WTC11 (cell line): ENCODE measurements around the gene PKLR.

Source experiments
- NR3C1 ChIP-seq: sonication (generic); formaldehyde crosslinking; conservative IDR thresholded peaks from 2 replicates; pipeline ENCODE4 v1.8.1; 2023; ENCODE audit warnings: low read depth, mild to moderate bottlenecking, missing genetic modification reagents
- SMAD3 ChIP-seq: sonication (generic); formaldehyde crosslinking; IDR thresholded peaks from 2 replicates; pipeline ENCODE4 v1.8.0; 2022; ENCODE audit warnings: missing genetic modification reagents, mild to moderate bottlenecking, borderline replicate concordance
- ZNF138 ChIP-seq: sonication (generic); formaldehyde crosslinking; conservative IDR thresholded peaks from 2 replicates; pipeline ENCODE4 v1.8.1; 2022; ENCODE audit warnings: mild to moderate bottlenecking, moderate library complexity, missing genetic modification reagents
- ZNF219 ChIP-seq: sonication (generic); formaldehyde crosslinking; IDR thresholded peaks from 2 replicates; pipeline ENCODE4 v1.8.0; 2023; ENCODE audit warnings: missing genetic modification reagents, mild to moderate bottlenecking, borderline replicate concordance
- ZNF263 ChIP-seq: sonication (generic); formaldehyde crosslinking; IDR thresholded peaks from 2 replicates; pipeline ENCODE4 v1.8.1; 2022; ENCODE audit warnings: low read depth, mild to moderate bottlenecking, moderate library complexity, missing genetic modification reagents
- ZNF396 ChIP-seq: fragments of 250-450 bp; sonication (Bioruptor Pico); IDR thresholded peaks from 2 replicates; pipeline ENCODE4 v1.8.0; 2021; ENCODE audit warnings: mild to moderate bottlenecking, moderate library complexity, borderline replicate concordance
- ZNF671 ChIP-seq: fragments of 250-450 bp; sonication (Bioruptor Pico); IDR thresholded peaks from 2 replicates; pipeline ENCODE4 v1.8.0; 2021; ENCODE audit warnings: mild to moderate bottlenecking
- TF ChIP-seq, protein P1 (sequence below): fragments of 200-600 bp; IDR thresholded peaks from 2 replicates; pipeline ENCODE4 v1.8.0; 2022; ENCODE audit warnings: antibody characterized with exemption
- TF ChIP-seq, protein P2 (sequence below): sonication (generic); formaldehyde crosslinking; IDR thresholded peaks from 2 replicates; pipeline ENCODE4 v1.8.1; 2022; ENCODE audit warnings: low read depth, mild to moderate bottlenecking, moderate library complexity, missing genetic modification reagents, borderline replicate concordance
- TF ChIP-seq, protein P3 (sequence below): sonication (generic); formaldehyde crosslinking; IDR thresholded peaks from 2 replicates; pipeline ENCODE4 v1.8.0; 2023; ENCODE audit warnings: mild to moderate bottlenecking, missing genetic modification reagents
- TF ChIP-seq, protein P4 (sequence below): sonication (generic); formaldehyde crosslinking; IDR thresholded peaks from 2 replicates; pipeline ENCODE4 v1.8.1; 2023; ENCODE audit warnings: mild to moderate bottlenecking, missing genetic modification reagents, moderate library complexity
- TF ChIP-seq, protein P5 (sequence below): sonication (generic); formaldehyde crosslinking; conservative IDR thresholded peaks from 2 replicates; pipeline ENCODE4 v1.8.1; 2023; ENCODE audit warnings: mild to moderate bottlenecking, low read depth, missing genetic modification reagents, moderate library complexity
- TF ChIP-seq, protein P6 (sequence below): sonication (generic); formaldehyde crosslinking; IDR thresholded peaks from 2 replicates; pipeline ENCODE4 v1.8.0; 2022; ENCODE audit warnings: mild to moderate bottlenecking, missing genetic modification reagents
- TF ChIP-seq, protein P7 (sequence below): sonication (generic); formaldehyde crosslinking; IDR thresholded peaks from 2 replicates; pipeline ENCODE4 v1.8.0; 2022; ENCODE audit warnings: mild to moderate bottlenecking, missing genetic modification reagents

DNA sequence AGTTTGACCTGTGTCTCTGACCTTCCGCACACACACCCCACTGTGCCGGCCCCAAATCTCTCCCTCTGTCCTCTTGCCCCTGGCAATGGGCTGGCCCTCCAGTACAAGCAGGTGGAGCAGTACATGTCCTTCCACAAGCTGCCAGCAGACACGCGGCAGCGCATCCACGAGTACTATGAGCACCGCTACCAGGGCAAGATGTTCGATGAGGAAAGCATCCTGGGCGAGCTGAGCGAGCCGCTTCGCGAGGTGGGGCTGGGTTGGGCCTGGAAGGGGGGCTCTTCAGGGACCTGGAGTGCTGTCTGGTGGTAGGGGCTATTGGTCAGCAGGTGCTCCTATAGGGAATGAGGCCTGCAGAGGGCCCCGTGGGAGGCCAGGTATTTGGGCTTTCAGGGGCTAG lies 16.2 kb downstream of the PKLR start:
- TF ChIP-seq, protein P1, sequence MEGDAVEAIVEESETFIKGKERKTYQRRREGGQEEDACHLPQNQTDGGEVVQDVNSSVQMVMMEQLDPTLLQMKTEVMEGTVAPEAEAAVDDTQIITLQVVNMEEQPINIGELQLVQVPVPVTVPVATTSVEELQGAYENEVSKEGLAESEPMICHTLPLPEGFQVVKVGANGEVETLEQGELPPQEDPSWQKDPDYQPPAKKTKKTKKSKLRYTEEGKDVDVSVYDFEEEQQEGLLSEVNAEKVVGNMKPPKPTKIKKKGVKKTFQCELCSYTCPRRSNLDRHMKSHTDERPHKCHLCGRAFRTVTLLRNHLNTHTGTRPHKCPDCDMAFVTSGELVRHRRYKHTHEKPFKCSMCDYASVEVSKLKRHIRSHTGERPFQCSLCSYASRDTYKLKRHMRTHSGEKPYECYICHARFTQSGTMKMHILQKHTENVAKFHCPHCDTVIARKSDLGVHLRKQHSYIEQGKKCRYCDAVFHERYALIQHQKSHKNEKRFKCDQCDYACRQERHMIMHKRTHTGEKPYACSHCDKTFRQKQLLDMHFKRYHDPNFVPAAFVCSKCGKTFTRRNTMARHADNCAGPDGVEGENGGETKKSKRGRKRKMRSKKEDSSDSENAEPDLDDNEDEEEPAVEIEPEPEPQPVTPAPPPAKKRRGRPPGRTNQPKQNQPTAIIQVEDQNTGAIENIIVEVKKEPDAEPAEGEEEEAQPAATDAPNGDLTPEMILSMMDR, result no peak
- TF ChIP-seq, protein P2, sequence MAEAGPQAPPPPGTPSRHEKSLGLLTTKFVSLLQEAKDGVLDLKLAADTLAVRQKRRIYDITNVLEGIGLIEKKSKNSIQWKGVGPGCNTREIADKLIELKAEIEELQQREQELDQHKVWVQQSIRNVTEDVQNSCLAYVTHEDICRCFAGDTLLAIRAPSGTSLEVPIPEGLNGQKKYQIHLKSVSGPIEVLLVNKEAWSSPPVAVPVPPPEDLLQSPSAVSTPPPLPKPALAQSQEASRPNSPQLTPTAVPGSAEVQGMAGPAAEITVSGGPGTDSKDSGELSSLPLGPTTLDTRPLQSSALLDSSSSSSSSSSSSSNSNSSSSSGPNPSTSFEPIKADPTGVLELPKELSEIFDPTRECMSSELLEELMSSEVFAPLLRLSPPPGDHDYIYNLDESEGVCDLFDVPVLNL (CRISPR knock-in tag), result no peak
- TF ChIP-seq SMAD3 (CRISPR knock-in tag) (no peak), ZNF138 (CRISPR knock-in tag) (no peak), ZNF396 (CRISPR knock-in tag) (no peak), ZNF263 (CRISPR knock-in tag) (no peak), ZNF219 (CRISPR knock-in tag) (no peak), NR3C1 (CRISPR knock-in tag) (no peak), ZNF671 (no peak)
- TF ChIP-seq, protein P3, sequence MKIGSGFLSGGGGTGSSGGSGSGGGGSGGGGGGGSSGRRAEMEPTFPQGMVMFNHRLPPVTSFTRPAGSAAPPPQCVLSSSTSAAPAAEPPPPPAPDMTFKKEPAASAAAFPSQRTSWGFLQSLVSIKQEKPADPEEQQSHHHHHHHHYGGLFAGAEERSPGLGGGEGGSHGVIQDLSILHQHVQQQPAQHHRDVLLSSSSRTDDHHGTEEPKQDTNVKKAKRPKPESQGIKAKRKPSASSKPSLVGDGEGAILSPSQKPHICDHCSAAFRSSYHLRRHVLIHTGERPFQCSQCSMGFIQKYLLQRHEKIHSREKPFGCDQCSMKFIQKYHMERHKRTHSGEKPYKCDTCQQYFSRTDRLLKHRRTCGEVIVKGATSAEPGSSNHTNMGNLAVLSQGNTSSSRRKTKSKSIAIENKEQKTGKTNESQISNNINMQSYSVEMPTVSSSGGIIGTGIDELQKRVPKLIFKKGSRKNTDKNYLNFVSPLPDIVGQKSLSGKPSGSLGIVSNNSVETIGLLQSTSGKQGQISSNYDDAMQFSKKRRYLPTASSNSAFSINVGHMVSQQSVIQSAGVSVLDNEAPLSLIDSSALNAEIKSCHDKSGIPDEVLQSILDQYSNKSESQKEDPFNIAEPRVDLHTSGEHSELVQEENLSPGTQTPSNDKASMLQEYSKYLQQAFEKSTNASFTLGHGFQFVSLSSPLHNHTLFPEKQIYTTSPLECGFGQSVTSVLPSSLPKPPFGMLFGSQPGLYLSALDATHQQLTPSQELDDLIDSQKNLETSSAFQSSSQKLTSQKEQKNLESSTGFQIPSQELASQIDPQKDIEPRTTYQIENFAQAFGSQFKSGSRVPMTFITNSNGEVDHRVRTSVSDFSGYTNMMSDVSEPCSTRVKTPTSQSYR (CRISPR knock-in tag), result no peak
- TF ChIP-seq, protein P4, sequence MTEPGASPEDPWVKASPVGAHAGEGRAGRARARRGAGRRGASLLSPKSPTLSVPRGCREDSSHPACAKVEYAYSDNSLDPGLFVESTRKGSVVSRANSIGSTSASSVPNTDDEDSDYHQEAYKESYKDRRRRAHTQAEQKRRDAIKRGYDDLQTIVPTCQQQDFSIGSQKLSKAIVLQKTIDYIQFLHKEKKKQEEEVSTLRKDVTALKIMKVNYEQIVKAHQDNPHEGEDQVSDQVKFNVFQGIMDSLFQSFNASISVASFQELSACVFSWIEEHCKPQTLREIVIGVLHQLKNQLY (CRISPR knock-in tag), result no peak
- TF ChIP-seq, protein P5, sequence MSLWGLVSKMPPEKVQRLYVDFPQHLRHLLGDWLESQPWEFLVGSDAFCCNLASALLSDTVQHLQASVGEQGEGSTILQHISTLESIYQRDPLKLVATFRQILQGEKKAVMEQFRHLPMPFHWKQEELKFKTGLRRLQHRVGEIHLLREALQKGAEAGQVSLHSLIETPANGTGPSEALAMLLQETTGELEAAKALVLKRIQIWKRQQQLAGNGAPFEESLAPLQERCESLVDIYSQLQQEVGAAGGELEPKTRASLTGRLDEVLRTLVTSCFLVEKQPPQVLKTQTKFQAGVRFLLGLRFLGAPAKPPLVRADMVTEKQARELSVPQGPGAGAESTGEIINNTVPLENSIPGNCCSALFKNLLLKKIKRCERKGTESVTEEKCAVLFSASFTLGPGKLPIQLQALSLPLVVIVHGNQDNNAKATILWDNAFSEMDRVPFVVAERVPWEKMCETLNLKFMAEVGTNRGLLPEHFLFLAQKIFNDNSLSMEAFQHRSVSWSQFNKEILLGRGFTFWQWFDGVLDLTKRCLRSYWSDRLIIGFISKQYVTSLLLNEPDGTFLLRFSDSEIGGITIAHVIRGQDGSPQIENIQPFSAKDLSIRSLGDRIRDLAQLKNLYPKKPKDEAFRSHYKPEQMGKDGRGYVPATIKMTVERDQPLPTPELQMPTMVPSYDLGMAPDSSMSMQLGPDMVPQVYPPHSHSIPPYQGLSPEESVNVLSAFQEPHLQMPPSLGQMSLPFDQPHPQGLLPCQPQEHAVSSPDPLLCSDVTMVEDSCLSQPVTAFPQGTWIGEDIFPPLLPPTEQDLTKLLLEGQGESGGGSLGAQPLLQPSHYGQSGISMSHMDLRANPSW (CRISPR knock-in tag), result no peak
- TF ChIP-seq, protein P6, sequence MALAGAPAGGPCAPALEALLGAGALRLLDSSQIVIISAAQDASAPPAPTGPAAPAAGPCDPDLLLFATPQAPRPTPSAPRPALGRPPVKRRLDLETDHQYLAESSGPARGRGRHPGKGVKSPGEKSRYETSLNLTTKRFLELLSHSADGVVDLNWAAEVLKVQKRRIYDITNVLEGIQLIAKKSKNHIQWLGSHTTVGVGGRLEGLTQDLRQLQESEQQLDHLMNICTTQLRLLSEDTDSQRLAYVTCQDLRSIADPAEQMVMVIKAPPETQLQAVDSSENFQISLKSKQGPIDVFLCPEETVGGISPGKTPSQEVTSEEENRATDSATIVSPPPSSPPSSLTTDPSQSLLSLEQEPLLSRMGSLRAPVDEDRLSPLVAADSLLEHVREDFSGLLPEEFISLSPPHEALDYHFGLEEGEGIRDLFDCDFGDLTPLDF (CRISPR knock-in tag), result no peak
- TF ChIP-seq, protein P7, sequence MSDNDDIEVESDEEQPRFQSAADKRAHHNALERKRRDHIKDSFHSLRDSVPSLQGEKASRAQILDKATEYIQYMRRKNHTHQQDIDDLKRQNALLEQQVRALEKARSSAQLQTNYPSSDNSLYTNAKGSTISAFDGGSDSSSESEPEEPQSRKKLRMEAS (CRISPR knock-in tag), result no peak
